ENCODE data around the gene NOXRED1. TPM values are rescaled to one million over a fixed set of nuclear protein-coding genes. Genes with fewer than 3 reads are reported as not detected.
"Not testable (repeated sequence)": the region's sequence is repeated elsewhere in the genome, so short reads cannot be mapped to it uniquely, and the experiment has no call there.

The NOXRED1 gene
- total RNA-seq, result 0.16 TPM

- DNase-seq, result no peak
Measured at GRCh38 chr14:77423423-77423822, at the start of gene NOXRED1. TSS of gene NOXRED1 (minus strand) at chr14:77423523. CDS start at chr14:77422889, 634 bp downstream.

GRCh38 chr14:77470224-77470870 is 47.0 kb upstream of the NOXRED1 start:
- DNase-seq, result no peak

DNA sequence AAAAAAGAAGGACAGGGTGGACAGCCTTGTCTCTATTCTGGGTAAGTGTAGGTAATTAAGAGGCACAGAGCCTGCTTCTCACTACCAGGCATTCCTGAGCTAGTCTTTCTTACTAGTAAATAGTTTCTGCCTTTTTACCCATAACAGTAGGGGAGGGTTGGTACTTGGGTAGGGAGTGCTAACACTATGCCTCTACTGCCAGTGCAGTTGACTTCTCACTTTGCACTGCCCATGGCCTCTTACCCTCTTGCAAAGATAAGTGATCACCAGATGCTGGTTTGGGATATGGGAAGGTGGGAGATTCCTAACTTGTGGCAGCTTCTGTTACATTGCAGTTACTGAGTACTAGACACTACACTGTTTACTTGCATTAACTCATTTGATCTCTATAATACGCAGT is 46.2 kb upstream of the NOXRED1 start:
- no peak for DNase-seq

DNA sequence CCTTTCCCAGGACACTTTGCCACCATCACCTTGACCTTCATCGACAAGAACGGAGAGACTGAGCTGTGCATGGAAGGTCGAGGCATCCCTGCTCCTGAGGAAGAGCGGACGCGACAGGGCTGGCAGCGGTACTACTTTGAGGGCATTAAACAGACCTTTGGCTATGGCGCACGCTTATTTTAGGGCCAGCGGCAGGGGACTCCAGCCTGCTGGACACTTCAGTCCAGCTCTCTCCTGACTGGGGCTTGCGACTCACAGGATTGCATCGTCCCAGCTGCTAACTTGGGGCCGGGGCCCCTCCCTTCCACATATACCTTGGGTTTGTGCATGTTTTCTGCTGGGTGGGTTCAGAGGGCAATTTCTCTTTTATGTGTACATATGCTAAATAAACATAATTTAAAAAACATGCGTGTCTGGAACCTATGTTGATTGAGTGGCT is 45.8 kb upstream of the NOXRED1 start:
- DNase-seq, result no peak

- DNase-seq, result no peak
Measured at GRCh38 chr14:77467801-77468200, 44.5 kb upstream of the NOXRED1 start.

- peak; percentile 26 for DNase-seq
Measured at GRCh38 chr14:77459072-77459723, 35.9 kb upstream of the NOXRED1 start.

- DNase-seq, result no peak
Measured at GRCh38 chr14:77458249-77458950, 35.1 kb upstream of the NOXRED1 start.

DNA sequence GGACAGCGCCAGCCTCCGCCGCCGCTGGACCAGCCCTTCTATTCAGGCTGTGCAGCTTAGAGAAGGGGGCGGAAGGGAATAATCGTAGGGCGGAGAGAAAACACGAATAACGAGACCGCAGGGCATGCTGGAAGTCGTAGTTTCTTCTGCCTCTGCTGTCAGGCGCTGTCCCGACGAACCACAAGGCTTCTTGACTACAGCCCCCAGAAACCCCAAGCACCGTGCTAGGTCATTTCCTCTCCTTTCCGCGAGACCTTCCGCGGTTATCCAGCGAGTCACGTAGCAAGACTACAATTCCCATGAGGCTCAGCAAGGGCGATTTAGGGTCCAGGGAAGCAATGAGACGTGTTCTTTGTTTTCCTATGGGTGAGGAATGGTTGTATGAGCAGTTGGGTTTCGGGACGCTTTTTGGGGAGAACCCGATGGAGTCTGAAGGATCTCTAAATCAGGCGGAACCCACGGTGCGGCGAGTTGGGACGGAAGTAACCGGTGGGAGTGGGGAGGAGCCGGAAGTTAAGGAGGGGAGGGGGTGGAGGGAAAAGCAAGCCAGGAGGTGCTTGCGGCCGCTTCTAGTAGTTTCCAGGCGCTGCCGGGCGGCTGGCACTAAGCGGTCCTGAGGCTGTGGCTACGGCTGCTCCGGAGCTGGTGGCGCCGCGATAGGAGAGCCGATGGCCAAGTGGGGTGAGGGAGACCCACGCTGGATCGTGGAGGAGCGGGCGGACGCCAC is 34.4 kb upstream of the NOXRED1 start, which contains the start of the genes AHSA1 and VIPAS39:
TSS of gene AHSA1 (plus strand) at position 572 of the 727 bp plus-strand sequence. CDS start at position 669, 97 bp downstream.
TSS of gene VIPAS39 (minus strand) at position 80 of the 727 bp plus-strand sequence. CDS start 3,499 bp downstream, outside the sequence.
- peak; percentile 97 for DNase-seq

DNA sequence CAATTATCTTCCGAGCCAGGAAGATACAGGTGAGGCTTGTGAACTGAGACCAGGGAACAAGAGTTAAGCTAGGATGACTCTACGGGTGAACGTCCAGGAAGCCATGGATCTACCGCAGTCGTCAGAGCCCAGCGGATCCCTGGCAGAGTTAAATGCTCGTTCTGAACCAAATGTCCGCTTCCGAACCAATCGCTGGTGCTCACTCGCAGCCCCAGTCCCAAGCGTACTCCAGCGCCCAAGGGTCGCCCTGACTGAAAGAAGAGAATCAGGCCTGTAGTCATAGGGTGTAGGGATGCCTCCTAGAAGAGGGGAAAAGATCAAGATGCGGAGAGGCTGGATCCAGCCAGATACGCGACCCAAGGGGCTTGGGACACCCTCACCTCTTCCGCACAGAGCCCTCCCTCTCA is 33.8 kb upstream of the NOXRED1 start:
- no peak for DNase-seq

- no peak for DNase-seq
Measured at GRCh38 chr14:77455966-77456640, 32.8 kb upstream of the NOXRED1 start.

DNA sequence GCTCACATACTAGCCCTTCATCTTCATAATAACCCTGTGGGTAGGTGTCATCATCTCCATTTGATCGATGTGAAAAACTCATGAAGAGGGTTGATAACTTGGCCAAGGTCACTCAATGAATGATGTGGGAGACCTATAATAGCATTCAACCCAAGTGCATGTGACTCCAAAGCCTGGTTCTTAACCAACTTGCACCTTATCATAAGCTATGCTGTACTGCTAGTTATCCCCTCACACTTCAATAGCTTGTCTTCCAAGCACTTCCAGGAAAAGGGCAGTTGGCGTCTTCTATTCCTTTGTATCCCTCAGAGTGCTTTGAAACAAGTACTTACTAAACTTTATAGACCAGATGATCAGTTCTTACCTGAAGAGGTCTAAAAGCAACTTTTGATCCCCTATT is 18.9 kb upstream of the NOXRED1 start:
- no peak for DNase-seq

GRCh38 chr14:77439861-77440260 is 16.5 kb upstream of the NOXRED1 start:
- no peak for DNase-seq

GRCh38 chr14:77438596-77438995 is 15.3 kb upstream of the NOXRED1 start:
- DNase-seq, result no peak

GRCh38 chr14:77436042-77436441 is 12.7 kb upstream of the NOXRED1 start:
- no peak for DNase-seq

- no peak for DNase-seq
Measured at GRCh38 chr14:77426396-77426795, 3.1 kb upstream of the NOXRED1 start.

- DNase-seq, result no peak
Measured at GRCh38 chr14:77424862-77425261, 1.5 kb upstream of the NOXRED1 start.

- no peak for DNase-seq
Measured at GRCh38 chr14:77421201-77421600, 2.1 kb downstream of the NOXRED1 start.

DNA sequence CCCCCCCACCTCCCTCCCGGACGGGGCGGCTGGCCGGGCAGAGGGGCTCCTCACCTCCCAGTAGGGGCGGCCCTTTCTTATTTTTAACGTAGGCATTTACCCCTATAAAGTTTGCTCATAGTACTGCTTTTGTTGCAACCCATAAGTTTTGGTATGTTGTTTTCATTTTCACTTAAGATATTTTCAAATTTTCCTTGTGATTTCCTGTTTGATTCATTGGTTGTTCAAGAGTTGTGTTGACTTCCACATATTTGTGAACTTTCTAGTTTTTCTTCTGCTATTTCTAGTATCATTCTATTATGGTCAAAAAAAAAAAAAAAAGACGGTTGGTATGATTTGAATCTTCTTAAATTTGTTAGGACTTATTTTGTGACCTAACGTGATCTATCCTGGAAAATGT is 6.5 kb downstream of the NOXRED1 start:
- DNase-seq, result no peak

DNA sequence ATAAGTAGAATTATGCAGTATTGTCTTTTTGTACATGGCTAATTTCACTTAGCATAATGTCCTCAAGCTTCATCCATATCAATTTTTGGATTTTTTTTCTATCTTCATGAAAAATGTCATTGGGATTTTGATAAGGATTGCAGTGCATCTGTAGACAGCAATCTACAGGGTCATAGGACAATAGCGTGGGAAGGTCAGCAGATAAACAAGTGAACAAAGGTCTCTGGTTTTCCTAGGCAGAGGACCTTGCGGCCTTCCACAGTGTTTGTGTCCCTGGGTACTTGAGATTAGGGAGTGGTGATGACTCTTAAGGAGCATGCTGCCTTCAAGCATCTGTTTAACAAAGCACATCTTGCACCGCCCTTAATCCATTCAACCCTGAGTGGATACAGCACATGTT is 7.2 kb downstream of the NOXRED1 start:
- DNase-seq, result not testable (repeated sequence)

DNA sequence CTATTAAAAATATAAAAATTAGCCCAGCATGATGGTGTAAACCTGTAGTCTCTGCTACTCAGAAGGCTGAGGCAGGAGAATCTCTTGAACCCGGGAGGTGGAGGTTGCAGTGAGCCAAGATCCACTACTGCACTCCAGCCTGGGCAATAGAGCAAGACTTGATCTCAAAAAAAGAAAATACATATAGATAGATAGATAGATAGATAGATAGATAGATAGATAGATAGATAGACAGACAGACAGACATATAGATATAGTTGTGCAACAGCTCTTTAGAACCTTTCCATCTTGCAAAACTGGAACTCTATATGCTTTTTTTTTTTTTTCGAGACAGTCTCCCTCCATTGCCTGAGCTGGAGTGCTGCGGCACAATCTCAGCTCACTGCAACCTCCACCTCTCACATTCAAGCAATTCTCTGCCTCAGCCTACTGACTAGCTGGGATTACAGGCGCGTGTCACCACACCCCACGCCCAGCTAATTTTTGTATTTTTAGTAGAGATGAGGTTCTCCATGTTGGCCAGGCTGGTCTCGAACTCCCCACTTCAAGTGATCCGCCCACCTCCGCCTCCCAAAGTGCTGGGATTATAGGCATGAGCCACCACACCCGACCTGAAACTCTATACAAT is 7.8 kb downstream of the NOXRED1 start:
- DNase-seq, result not testable (repeated sequence)

- DNase-seq, result no peak
Measured at GRCh38 chr14:77409131-77409533, 14.2 kb downstream of the NOXRED1 start.
